Neural cell (in vitro differentiated cells): ENCODE results near the gene LHFPL6.

Experiments
- CTCF ChIP-seq: fragments of 450-650 bp; IDR thresholded peaks from 2 replicates; pipeline ENCODE4 v1.5.1; 2014; ENCODE audit warnings: antibody characterized with exemption, mild to moderate bottlenecking, moderate library complexity; ENCODE audit not compliant: poor library complexity, severe bottlenecking
- EP300 ChIP-seq: fragments of 450-650 bp; conservative IDR thresholded peaks from 2 replicates; pipeline ENCODE4 v1.6.1; 2014; ENCODE audit warnings: antibody characterized with exemption, mild to moderate bottlenecking, moderate library complexity; ENCODE audit not compliant: poor library complexity, severe bottlenecking
- EZH2 ChIP-seq: fragments of 200-600, 300-800 bp; shearing (Covaris generic), sonication (generic); IDR thresholded peaks from 2 replicates; pipeline ENCODE4 v1.6.1; 2014; ENCODE audit warnings: antibody characterized with exemption, low read length, borderline replicate concordance, mild to moderate bottlenecking; ENCODE audit not compliant: insufficient read depth, poor library complexity, severe bottlenecking
- MXI1 ChIP-seq: fragments of 450-650 bp; conservative IDR thresholded peaks from 2 replicates; pipeline ENCODE4 v1.6.1; 2014; ENCODE audit warnings: antibody characterized with exemption, mild to moderate bottlenecking; ENCODE audit not compliant: poor library complexity, severe bottlenecking
- POLR2AphosphoS5 ChIP-seq: IDR thresholded peaks from 2 replicates; pipeline ENCODE4 v1.6.1; 2012
- SMC3 ChIP-seq: fragments of 450-650 bp; conservative IDR thresholded peaks from 2 replicates; pipeline ENCODE4 v1.6.1; 2014; ENCODE audit warnings: antibody characterized with exemption, mild to moderate bottlenecking, moderate library complexity; ENCODE audit not compliant: poor library complexity
- TAF1 ChIP-seq: IDR thresholded peaks from 2 replicates; pipeline ENCODE4 v1.6.1; 2012; ENCODE audit warnings: low read depth
- TF ChIP-seq, protein P1 (sequence below): IDR thresholded peaks from 2 replicates; pipeline ENCODE4 v1.6.1; 2012; ENCODE audit warnings: borderline replicate concordance

DNA sequence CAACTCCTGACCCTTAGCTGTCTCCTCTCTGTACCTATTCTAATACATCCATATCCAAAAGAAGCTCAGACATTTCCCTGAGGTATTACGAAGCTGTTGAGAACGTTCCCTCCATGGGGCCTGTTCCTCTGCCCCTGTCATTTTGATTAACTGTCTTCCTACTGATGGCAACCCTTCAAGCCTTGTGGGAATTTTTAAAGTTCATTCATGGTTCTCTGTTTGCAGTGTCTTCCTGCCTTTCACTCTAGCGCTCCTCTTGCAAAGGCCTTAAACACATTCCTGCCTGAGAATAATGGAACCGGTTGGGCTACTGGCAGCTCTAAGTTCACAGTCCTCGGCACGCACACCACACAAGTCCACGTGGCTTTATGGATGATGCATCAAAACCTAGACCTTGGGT is 66.1 kb downstream of the LHFPL6 start:
- TF ChIP-seq SMC3 (no peak), EZH2 (no peak), CTCF (no peak), TAF1 (no peak), EP300 (no peak), MXI1 (no peak), POLR2AphosphoS5 (no peak)
- TF ChIP-seq, protein P1, sequence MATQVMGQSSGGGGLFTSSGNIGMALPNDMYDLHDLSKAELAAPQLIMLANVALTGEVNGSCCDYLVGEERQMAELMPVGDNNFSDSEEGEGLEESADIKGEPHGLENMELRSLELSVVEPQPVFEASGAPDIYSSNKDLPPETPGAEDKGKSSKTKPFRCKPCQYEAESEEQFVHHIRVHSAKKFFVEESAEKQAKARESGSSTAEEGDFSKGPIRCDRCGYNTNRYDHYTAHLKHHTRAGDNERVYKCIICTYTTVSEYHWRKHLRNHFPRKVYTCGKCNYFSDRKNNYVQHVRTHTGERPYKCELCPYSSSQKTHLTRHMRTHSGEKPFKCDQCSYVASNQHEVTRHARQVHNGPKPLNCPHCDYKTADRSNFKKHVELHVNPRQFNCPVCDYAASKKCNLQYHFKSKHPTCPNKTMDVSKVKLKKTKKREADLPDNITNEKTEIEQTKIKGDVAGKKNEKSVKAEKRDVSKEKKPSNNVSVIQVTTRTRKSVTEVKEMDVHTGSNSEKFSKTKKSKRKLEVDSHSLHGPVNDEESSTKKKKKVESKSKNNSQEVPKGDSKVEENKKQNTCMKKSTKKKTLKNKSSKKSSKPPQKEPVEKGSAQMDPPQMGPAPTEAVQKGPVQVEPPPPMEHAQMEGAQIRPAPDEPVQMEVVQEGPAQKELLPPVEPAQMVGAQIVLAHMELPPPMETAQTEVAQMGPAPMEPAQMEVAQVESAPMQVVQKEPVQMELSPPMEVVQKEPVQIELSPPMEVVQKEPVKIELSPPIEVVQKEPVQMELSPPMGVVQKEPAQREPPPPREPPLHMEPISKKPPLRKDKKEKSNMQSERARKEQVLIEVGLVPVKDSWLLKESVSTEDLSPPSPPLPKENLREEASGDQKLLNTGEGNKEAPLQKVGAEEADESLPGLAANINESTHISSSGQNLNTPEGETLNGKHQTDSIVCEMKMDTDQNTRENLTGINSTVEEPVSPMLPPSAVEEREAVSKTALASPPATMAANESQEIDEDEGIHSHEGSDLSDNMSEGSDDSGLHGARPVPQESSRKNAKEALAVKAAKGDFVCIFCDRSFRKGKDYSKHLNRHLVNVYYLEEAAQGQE = no peak
